Activated CD4-positive, alpha-beta T cell treated with anti-CD3 and anti-CD28 coated beads, Interleukin-2, amount 10 ng/mL, durations not matched to agents 7 days and 5 days (primary cell): ENCODE measurements around the gene LSMEM2. TPM values are rescaled to one million over a fixed set of nuclear protein-coding genes. Genes with fewer than 3 reads are reported as not detected.

Experiments used
- CTCF ChIA-PET: fragments of 350-600 bp; sonication (Branson Sonifier 250); formaldehyde crosslinking; loops from one replicate; lab custom pipeline; 2021; ENCODE audit warnings: antibody characterized with exemption; lab: Charles Lee
- POLR2A ChIA-PET: fragments of 350-600 bp; sonication (Branson Sonifier 250); formaldehyde crosslinking; loops from one replicate; lab custom pipeline; 2021; ENCODE audit warnings: antibody characterized with exemption; lab: Charles Lee
- DNase-seq: peaks from one replicate; pipeline ENCODE4 v3.0.0-alpha.2; 2020
- H3K27ac Mint-ChIP-seq: one replicate; pipeline ENCODE4 v1.8.0; 2021; ENCODE audit warnings: mild to moderate bottlenecking, moderate library complexity, mixed read lengths
- H3K27me3 Mint-ChIP-seq: one replicate; pipeline ENCODE4 v1.8.0; 2021; ENCODE audit warnings: mixed read lengths
- H3K36me3 Mint-ChIP-seq: one replicate; pipeline ENCODE4 v1.8.0; 2021; ENCODE audit warnings: low read depth, mixed read lengths
- H3K4me1 Mint-ChIP-seq: one replicate; pipeline ENCODE4 v1.8.0; 2021; ENCODE audit warnings: mixed read lengths
- H3K4me3 Mint-ChIP-seq: one replicate; pipeline ENCODE4 v1.8.0; 2021; ENCODE audit warnings: mild to moderate bottlenecking, moderate library complexity, mixed read lengths
- H3K9me3 Mint-ChIP-seq: one replicate; pipeline ENCODE4 v1.8.0; 2021; ENCODE audit warnings: mixed read lengths
- total RNA-seq, 2 experiments: library from RNA; stranded (reverse); gene quantifications; one replicate each; pipeline ENCODE4 v1.2.3, GENCODE V29; 2021

Gene LSMEM2
- total RNA-seq, 2 experiments from 2014 or later, result not detected

GRCh38 chr3:50333744-50334328, 54.9 kb downstream of the LSMEM2 start:
- peaks cover 73% of the 10 kb centered on the region for H3K36me3 Mint-ChIP-seq

GRCh38 chr3:50334339-50335075, 55.6 kb downstream of the LSMEM2 start:
- DNase-seq, result no peak
- peak overlapping the region; percentile 88 for H3K27ac Mint-ChIP-seq
- ChIA-PET POLR2A (no interaction called here), CTCF (interaction anchor here (1.1 to 9.2 kb wide), 5 partner anchors 11 to 106 kb away, joined by 3 to 76 read pairs (median 4); partner anchors contain the start of genes CYB561D2, HYAL2, NPRL2 and ZMYND10)
- H3K4me3 Mint-ChIP-seq, result peak overlapping the region; percentile 51
- H3K36me3 Mint-ChIP-seq, result peaks cover 77% of the 10 kb centered on the region
- H3K4me1 Mint-ChIP-seq, result peaks cover 50% of the 10 kb centered on the region
- H3K27me3 Mint-ChIP-seq, result no peaks in the 10 kb centered on the region
- H3K9me3 Mint-ChIP-seq, result no peaks in the 10 kb centered on the region

More at GRCh38 chr3:50333744-50334328, 54.9 kb downstream of the LSMEM2 start:
- H3K9me3 Mint-ChIP-seq, result no peaks in the 10 kb centered on the region
- H3K4me1 Mint-ChIP-seq, result peaks cover 46% of the 10 kb centered on the region
- no peaks in the 10 kb centered on the region for H3K27me3 Mint-ChIP-seq
- DNase-seq, result no peak
- H3K4me3 Mint-ChIP-seq, result peak overlapping the region; percentile 51
- H3K27ac Mint-ChIP-seq, result peak overlapping the region; percentile 88
- ChIA-PET CTCF (interaction anchor here (1.1 to 9.2 kb wide), 5 partner anchors 11 to 106 kb away, joined by 3 to 76 read pairs (median 4); partner anchors contain the start of genes CYB561D2, HYAL2, NPRL2 and ZMYND10), POLR2A (no interaction called here)

- Mint-ChIP-seq H3K27ac (peak overlapping the region; percentile 95), H3K4me3 (peak overlapping the region; percentile 87), H3K36me3 (peaks cover 64% of the 10 kb centered on the region), H3K27me3 (no peaks in the 10 kb centered on the region), H3K4me1 (peaks cover 63% of the 10 kb centered on the region), H3K9me3 (no peaks in the 10 kb centered on the region)
- no peak for DNase-seq
- POLR2A ChIA-PET, result interaction anchor here (0.8 to 1.7 kb wide), 5 partner anchors 9 to 277 kb away, joined by 3 to 11 read pairs (median 4); partner anchors contain the start of genes CISH, CYB561D2, HYAL3 and NAA80
- CTCF ChIA-PET, result interaction anchor here (0.6 to 9.2 kb wide), 16 partner anchors 9 to 279 kb away, joined by 3 to 76 read pairs (median 5); partner anchors contain the start of genes CYB561D2, GNAI2, HYAL2 and HYAL3
Observed at GRCh38 chr3:50336452-50337174, 57.7 kb downstream of the LSMEM2 start.

GRCh38 chr3:50337175-50337861, 58.4 kb downstream of the LSMEM2 start:
- Mint-ChIP-seq H3K4me1 (peaks cover 67% of the 10 kb centered on the region), H3K27ac (peak overlapping the region; percentile 95), H3K4me3 (peak overlapping the region; percentile 87), H3K9me3 (no peaks in the 10 kb centered on the region), H3K36me3 (peaks cover 59% of the 10 kb centered on the region), H3K27me3 (no peaks in the 10 kb centered on the region)
- DNase-seq, result peak; percentile 97
- CTCF ChIA-PET, result interaction anchor here (0.9 to 9.2 kb wide), 14 partner anchors 9 to 279 kb away, joined by 3 to 76 read pairs (median 5); partner anchors contain the start of genes CYB561D2, GNAI2, HYAL2 and HYAL3
- POLR2A ChIA-PET, result interaction anchor here (0.7 to 1.7 kb wide), 6 partner anchors 9 to 276 kb away, joined by 3 to 11 read pairs (median 4); partner anchors contain the start of genes CISH, CYB561D2, HYAL3 and NAA80

Other genes with a start within 250 kb of the LSMEM2 start
- 100 to 1,000 TPM; 212 to 215 TPM for gene RBM5, start 190.2 kb upstream of the LSMEM2 start, total RNA-seq
- not detected for gene SEMA3F, start 123.8 kb upstream of the LSMEM2 start, total RNA-seq
- not detected for gene GNAT1, start 87.5 kb upstream of the LSMEM2 start, total RNA-seq
- gene SLC38A3, start 73.8 kb upstream of the LSMEM2 start, total RNA-seq, result not detected
- 100 to 1,000 TPM; 489 to 524 TPM for gene GNAI2, start 42.9 kb upstream of the LSMEM2 start, total RNA-seq
- gene SEMA3B, start 9.9 kb upstream of the LSMEM2 start, total RNA-seq, result under 1 TPM; 0.37 to 0.60 TPM
- 10 to 100 TPM; 59.4 to 66.0 TPM for gene IFRD2, start 13.3 kb downstream of the LSMEM2 start, total RNA-seq
- gene HYAL3, start 20.3 kb downstream of the LSMEM2 start, total RNA-seq, result 10 to 100 TPM in 1 of 2 experiments, 1 to 10 TPM in 1; 9.2 to 10.9 TPM
- gene NAA80, start 20.3 kb downstream of the LSMEM2 start, total RNA-seq, result 10 to 100 TPM; 28.9 to 31.7 TPM
- gene HYAL1, start 24.5 kb downstream of the LSMEM2 start, total RNA-seq, result under 1 TPM in 1 of 2 experiments, not detected in 1; 0.07 TPM
- gene HYAL2, start 43.7 kb downstream of the LSMEM2 start, total RNA-seq, result 1 to 10 TPM; 4.3 to 5.7 TPM
- 10 to 100 TPM; 16.1 to 17.7 TPM for gene TUSC2, start 49.1 kb downstream of the LSMEM2 start, total RNA-seq
- gene RASSF1, start 61.7 kb downstream of the LSMEM2 start, total RNA-seq, result 100 to 1,000 TPM in 1 of 2 experiments, 10 to 100 TPM in 1; 88.3 to 122 TPM
- 1 to 10 TPM; 3.5 to 3.6 TPM for gene ZMYND10, start 66.6 kb downstream of the LSMEM2 start, total RNA-seq
- 10 to 100 TPM; 40.8 to 46.5 TPM for gene NPRL2, start 71.7 kb downstream of the LSMEM2 start, total RNA-seq
- 10 to 100 TPM; 35.3 to 40.9 TPM for gene CYB561D2, start 71.8 kb downstream of the LSMEM2 start, total RNA-seq
- 10 to 100 TPM; 17.5 to 19.2 TPM for gene TMEM115, start 80.4 kb downstream of the LSMEM2 start, total RNA-seq
- under 1 TPM; 0.60 to 0.62 TPM for gene CACNA2D2, start 224.5 kb downstream of the LSMEM2 start, total RNA-seq